ENCODE data around the gene SMOC1.
A peak's percentile ranks its signal among the peaks of the same experiment; 100 is the strongest.

SMOC1 gene

DNA sequence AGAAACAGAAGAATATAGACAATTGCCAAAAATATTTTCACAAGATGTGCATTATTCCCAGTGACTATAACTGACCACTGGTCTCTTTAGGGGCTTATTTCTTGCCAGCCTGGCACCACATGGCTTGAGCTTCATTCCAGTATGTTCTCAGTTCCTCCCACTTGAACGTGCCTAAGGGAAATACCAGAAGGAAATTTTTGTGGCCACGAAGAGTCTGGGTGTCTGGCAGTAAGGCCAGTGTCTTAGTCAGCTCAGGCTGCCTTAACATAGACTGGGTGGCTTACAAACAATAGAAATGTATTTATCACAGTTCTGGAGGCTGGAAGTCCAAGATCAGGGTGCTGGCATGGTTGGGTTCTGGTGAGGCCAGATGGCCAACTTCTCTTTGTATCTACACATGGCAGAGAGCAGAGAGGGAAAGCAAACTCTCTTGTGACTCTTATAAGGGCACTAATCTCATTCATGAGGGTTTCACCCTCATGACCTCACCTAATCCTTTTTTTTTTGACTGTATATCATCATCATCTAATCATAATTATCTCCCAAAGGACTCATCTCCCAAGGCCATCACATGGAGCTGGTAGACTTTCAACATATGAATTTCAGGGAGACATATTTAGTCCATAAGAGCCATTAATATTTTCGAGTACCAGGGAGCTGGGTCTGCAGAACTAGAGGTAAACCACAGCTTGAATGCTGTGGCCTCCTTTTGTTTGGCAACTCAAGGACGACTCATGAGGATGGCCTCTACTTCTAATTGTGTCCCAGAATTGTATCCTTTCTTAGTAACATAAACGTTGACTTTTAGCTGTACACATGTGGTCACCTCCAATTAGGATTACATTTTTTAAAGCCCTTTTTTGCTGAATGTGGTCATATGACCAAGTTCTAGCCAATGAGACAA lies 5.1 kb upstream of the SMOC1 start:
- Histone ChIP-seq H3K14ac (ENCODE audit: low read length in 2 of 2) (no peak overlapping the region), H3K23ac (ENCODE audit: low read length in 2 of 2) (no peak overlapping the region), H2BK12ac (ENCODE audit: low read length in 2 of 2) (no peak overlapping the region), H3K36me3 (ENCODE audit: control insufficient read depth in 1 of 2, insufficient read depth in 2 of 2, low read depth in 1 of 2, low read length in 2 of 2) (no peaks in the 10 kb centered on the region), H3K18ac (ENCODE audit: low read depth in 1 of 2, low read length in 2 of 2) (no peak overlapping the region), H3K9ac (ENCODE audit: low read length) (no peak overlapping the region), H3K4me3 (ENCODE audit: insufficient read depth in 1 of 2, low read depth in 1 of 2, low read length in 2 of 2) (no peak overlapping the region), H3K4me1 (ENCODE audit: control insufficient read depth, insufficient read depth, low read depth, low read length) (peaks cover 3% of the 10 kb centered on the region), H3K9me3 (ENCODE audit: control insufficient read depth, low read length) (peaks cover 3% of the 10 kb centered on the region), H2AFZ (ENCODE audit: low read depth, low read length) (no peak overlapping the region), H3K27ac (ENCODE audit: low read length, poor library complexity, severe bottlenecking) (no peak overlapping the region), H4K8ac (ENCODE audit: low read length) (no peak overlapping the region), H3K4me2 (ENCODE audit: low read length, poor library complexity, severe bottlenecking) (no peak overlapping the region), H2BK120ac (ENCODE audit: low read depth, low read length) (no peak overlapping the region), H3K79me1 (replicated peaks; ENCODE audit: low read length, poor library complexity, severe bottlenecking) (no peaks in the 10 kb centered on the region), H3K4ac (ENCODE audit: low read depth in 1 of 2, low read length in 2 of 2) (no peak overlapping the region), H2AK5ac (ENCODE audit: low read length, severe bottlenecking) (no peak overlapping the region), H4K91ac (ENCODE audit: low read length) (no peak overlapping the region), H2BK5ac (ENCODE audit: low read depth, low read length, poor library complexity, severe bottlenecking) (no peak overlapping the region), H3K27me3 (ENCODE audit: control insufficient read depth in 1 of 2, insufficient read depth in 1 of 2, low read length in 2 of 2) (peaks cover 0 to 4% of the 10 kb centered on the region in 2 experiments), H2BK15ac (ENCODE audit: low read depth, poor library complexity, severe bottlenecking) (no peak overlapping the region)
- DNase-seq: peak; percentile 4
- WGBS: 47% methylated on average over 4 of the region's 5 CpGs

- H3K4me1 ChIP-seq (ENCODE audit: control insufficient read depth, insufficient read depth, low read depth, low read length): peaks cover 10% of the 10 kb centered on the region
- peak overlapping the region; percentile 16 for H3K9ac ChIP-seq (ENCODE audit: low read length)
- H3K4me3 ChIP-seq (ENCODE audit: insufficient read depth in 1 of 2, low read depth in 1 of 2, low read length in 2 of 2): no peak overlapping the region
- no peak overlapping the region for H4K8ac ChIP-seq (ENCODE audit: low read length)
- no peak overlapping the region for H2BK120ac ChIP-seq (ENCODE audit: low read depth, low read length)
- H3K14ac ChIP-seq (ENCODE audit: low read length in 2 of 2): no peak overlapping the region
- no peaks in the 10 kb centered on the region for H3K79me1 ChIP-seq (replicated peaks; ENCODE audit: low read length, poor library complexity, severe bottlenecking)
- H3K4ac ChIP-seq (ENCODE audit: low read depth in 1 of 2, low read length in 2 of 2): no peak overlapping the region
- H2BK12ac ChIP-seq (ENCODE audit: low read length in 2 of 2): no peak overlapping the region
- H3K27me3 ChIP-seq (ENCODE audit: control insufficient read depth in 1 of 2, insufficient read depth in 1 of 2, low read length in 2 of 2): peaks cover 0 to 23% of the 10 kb centered on the region in 2 experiments
- H2BK15ac ChIP-seq (ENCODE audit: low read depth, poor library complexity, severe bottlenecking): no peak overlapping the region
- no peak overlapping the region for H4K91ac ChIP-seq (ENCODE audit: low read length)
- no peaks in the 10 kb centered on the region for H3K36me3 ChIP-seq (ENCODE audit: control insufficient read depth in 1 of 2, insufficient read depth in 2 of 2, low read depth in 1 of 2, low read length in 2 of 2)
- H3K27ac ChIP-seq (ENCODE audit: low read length, poor library complexity, severe bottlenecking): no peak overlapping the region
- H2BK5ac ChIP-seq (ENCODE audit: low read depth, low read length, poor library complexity, severe bottlenecking): no peak overlapping the region
- no peak overlapping the region for H3K4me2 ChIP-seq (ENCODE audit: low read length, poor library complexity, severe bottlenecking)
- H3K9me3 ChIP-seq (ENCODE audit: control insufficient read depth, low read length): no peaks in the 10 kb centered on the region
- H3K23ac ChIP-seq (ENCODE audit: low read length in 2 of 2): no peak overlapping the region
- H3K18ac ChIP-seq (ENCODE audit: low read depth in 1 of 2, low read length in 2 of 2): no peak overlapping the region
- no peak overlapping the region for H2AK5ac ChIP-seq (ENCODE audit: low read length, severe bottlenecking)
- WGBS: no CpG with 5 or more reads among the region's 2 CpGs
- DNase-seq: no peak
- no peak overlapping the region for H2AFZ ChIP-seq (ENCODE audit: low read depth, low read length)
Measured at GRCh38 chr14:69876221-69876847, 2.9 kb upstream of the SMOC1 start.

DNA sequence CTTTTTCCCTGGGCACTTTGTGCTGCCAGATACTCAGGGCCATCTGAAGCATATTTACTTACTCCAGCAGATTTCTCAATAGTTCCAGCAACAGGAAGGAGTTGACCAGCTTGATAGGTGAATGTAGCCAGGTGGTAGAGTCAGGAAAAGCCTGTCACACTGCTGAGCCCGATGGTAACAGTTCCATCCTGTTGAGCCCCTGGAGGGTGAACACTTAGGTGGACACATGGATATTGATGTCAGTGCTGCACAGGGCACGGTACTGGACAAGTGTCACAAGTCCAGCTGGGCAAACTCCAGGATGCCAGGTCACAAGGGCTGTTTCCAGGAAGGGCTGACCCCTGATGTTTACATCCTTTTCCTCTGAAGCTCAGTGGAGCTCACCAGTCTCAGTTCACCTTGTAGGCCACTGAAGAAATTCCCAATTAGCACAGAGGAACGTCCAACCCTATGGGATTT lies 2.3 kb upstream of the SMOC1 start:
- Histone ChIP-seq H4K8ac (ENCODE audit: low read length) (no peak overlapping the region), H3K9me3 (ENCODE audit: control insufficient read depth, low read length) (no peaks in the 10 kb centered on the region), H4K91ac (ENCODE audit: low read length) (no peak overlapping the region), H3K4me2 (ENCODE audit: low read length, poor library complexity, severe bottlenecking) (no peak overlapping the region), H3K36me3 (ENCODE audit: control insufficient read depth in 1 of 2, insufficient read depth in 2 of 2, low read depth in 1 of 2, low read length in 2 of 2) (no peaks in the 10 kb centered on the region), H2BK15ac (ENCODE audit: low read depth, poor library complexity, severe bottlenecking) (no peak overlapping the region), H3K23ac (ENCODE audit: low read length in 2 of 2) (no peak overlapping the region), H2AFZ (ENCODE audit: low read depth, low read length) (no peak overlapping the region), H3K27ac (ENCODE audit: low read length, poor library complexity, severe bottlenecking) (no peak overlapping the region), H3K9ac (ENCODE audit: low read length) (peak overlapping the region; percentile 2), H3K79me1 (replicated peaks; ENCODE audit: low read length, poor library complexity, severe bottlenecking) (no peaks in the 10 kb centered on the region), H2BK12ac (ENCODE audit: low read length in 2 of 2) (no peak overlapping the region), H2BK5ac (ENCODE audit: low read depth, low read length, poor library complexity, severe bottlenecking) (no peak overlapping the region), H3K14ac (ENCODE audit: low read length in 2 of 2) (no peak overlapping the region), H2BK120ac (ENCODE audit: low read depth, low read length) (no peak overlapping the region), H2AK5ac (ENCODE audit: low read length, severe bottlenecking) (no peak overlapping the region), H3K18ac (ENCODE audit: low read depth in 1 of 2, low read length in 2 of 2) (no peak overlapping the region), H3K27me3 (ENCODE audit: control insufficient read depth in 1 of 2, insufficient read depth in 1 of 2, low read length in 2 of 2) (peaks cover 0 to 28% of the 10 kb centered on the region in 2 experiments), H3K4ac (ENCODE audit: low read depth in 1 of 2, low read length in 2 of 2) (no peak overlapping the region), H3K4me3 (ENCODE audit: insufficient read depth in 1 of 2, low read depth in 1 of 2, low read length in 2 of 2) (no peak overlapping the region), H3K4me1 (ENCODE audit: control insufficient read depth, insufficient read depth, low read depth, low read length) (peaks cover 10% of the 10 kb centered on the region)
- 54% methylated on average over 3 of the region's 3 CpGs for WGBS
- no peak for DNase-seq

DNA sequence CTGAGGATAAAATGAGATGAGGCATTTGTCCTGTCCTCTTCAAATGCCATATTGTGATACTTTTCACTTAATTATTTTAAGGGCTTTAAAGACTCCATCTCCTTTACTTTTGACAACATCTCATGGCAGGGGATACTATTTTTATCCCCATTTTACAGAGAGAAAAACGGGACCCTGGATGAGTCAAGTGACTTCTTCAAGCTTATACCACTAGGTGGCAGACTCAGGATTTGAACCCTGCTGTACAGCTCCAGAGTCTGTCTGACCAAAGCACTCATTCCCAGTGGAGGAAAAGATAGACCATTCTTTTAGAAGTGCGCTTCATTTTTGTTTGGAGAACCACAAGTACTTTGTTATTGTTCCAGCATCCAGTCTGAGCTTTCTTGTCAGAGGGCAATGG lies 1.7 kb upstream of the SMOC1 start:
- 39% methylated on average over 2 of the region's 2 CpGs for WGBS
- H3K9me3 ChIP-seq (ENCODE audit: control insufficient read depth, low read length): no peaks in the 10 kb centered on the region
- H3K14ac ChIP-seq (ENCODE audit: low read length in 2 of 2): no peak overlapping the region

More for the DNA sequence above, 1.7 kb upstream of the SMOC1 start:
- Histone ChIP-seq H3K27ac (ENCODE audit: low read length, poor library complexity, severe bottlenecking) (no peak overlapping the region), H3K4me3 (ENCODE audit: insufficient read depth in 1 of 2, low read depth in 1 of 2, low read length in 2 of 2) (no peak overlapping the region), H3K23ac (ENCODE audit: low read length in 2 of 2) (no peak overlapping the region), H4K91ac (ENCODE audit: low read length) (no peak overlapping the region), H2BK12ac (ENCODE audit: low read length in 2 of 2) (no peak overlapping the region), H2AFZ (ENCODE audit: low read depth, low read length) (no peak overlapping the region), H4K8ac (ENCODE audit: low read length) (no peak overlapping the region), H2BK15ac (ENCODE audit: low read depth, poor library complexity, severe bottlenecking) (no peak overlapping the region), H3K18ac (ENCODE audit: low read depth in 1 of 2, low read length in 2 of 2) (no peak overlapping the region), H3K9ac (ENCODE audit: low read length) (peak overlapping the region; percentile 2), H3K4ac (ENCODE audit: low read depth in 1 of 2, low read length in 2 of 2) (no peak overlapping the region), H2BK120ac (ENCODE audit: low read depth, low read length) (no peak overlapping the region), H3K27me3 (ENCODE audit: control insufficient read depth in 1 of 2, insufficient read depth in 1 of 2, low read length in 2 of 2) (peaks cover 0 to 28% of the 10 kb centered on the region in 2 experiments), H3K4me2 (ENCODE audit: low read length, poor library complexity, severe bottlenecking) (no peak overlapping the region), H3K4me1 (ENCODE audit: control insufficient read depth, insufficient read depth, low read depth, low read length) (peaks cover 10% of the 10 kb centered on the region), H2BK5ac (ENCODE audit: low read depth, low read length, poor library complexity, severe bottlenecking) (no peak overlapping the region), H2AK5ac (ENCODE audit: low read length, severe bottlenecking) (no peak overlapping the region), H3K79me1 (replicated peaks; ENCODE audit: low read length, poor library complexity, severe bottlenecking) (no peaks in the 10 kb centered on the region), H3K36me3 (ENCODE audit: control insufficient read depth in 1 of 2, insufficient read depth in 2 of 2, low read depth in 1 of 2, low read length in 2 of 2) (no peaks in the 10 kb centered on the region)
- DNase-seq: no peak

Data from mesenchymal stem cell (in vitro differentiated cells and primary cell).